Heart right ventricle (tissue), 16 donors: ENCODE results near the gene AMACR. TPM values are rescaled to one million over a fixed set of nuclear protein-coding genes. Genes with fewer than 3 reads are reported as not detected.

Experiments used
- ATAC-seq, 8 donors: fragments of 200-7000 bp; cut with Tn5 transposase; one replicate each; pipeline ENCODE4 v1.9.1; 2020; ENCODE audit warnings: mild to moderate bottlenecking in 8 of 8, moderate library complexity in 8 of 8, moderate number of reproducible peaks in 1 of 8
- DNase-seq, 2 donors: peaks; one replicate each; pipeline ENCODE4 v3.0.0-alpha.2; 2020
- H3K27ac ChIP-seq, 10 donors: fragments of 200-600 bp; sonication (generic) in 2 of 10; one replicate each; pipeline versions ENCODE4 v1.5.0 to v1.8.0; 2020 to 2022; ENCODE audit warnings: mild to moderate bottlenecking in 3 of 10
- H3K27me3 ChIP-seq, 7 donors: fragments of 200-600 bp; one replicate each; pipeline ENCODE4 v1.8.0; 2021 to 2022; ENCODE audit warnings: mild to moderate bottlenecking in 2 of 7
- H3K36me3 ChIP-seq, 9 donors: fragments of 200-600 bp; sonication (generic) in 1 of 9; one replicate each; pipeline versions ENCODE4 v1.5.0 to v1.8.0; 2020 to 2022; ENCODE audit warnings: mild to moderate bottlenecking in 2 of 9
- H3K4me1 ChIP-seq, 9 donors: fragments of 200-600 bp; sonication (generic) in 1 of 9; one replicate each; pipeline versions ENCODE4 v1.5.0 to v1.8.0; 2020 to 2022; ENCODE audit warnings: mild to moderate bottlenecking in 4 of 9
- H3K4me3 ChIP-seq, 10 donors: fragments of 200-600 bp; sonication (generic) in 2 of 10; one replicate each; pipeline versions ENCODE4 v1.5.0 to v1.8.0; 2020 to 2022; ENCODE audit warnings: mild to moderate bottlenecking in 7 of 10, moderate library complexity in 2 of 10
- H3K9me3 ChIP-seq, 11 donors: fragments of 200-600 bp in 10 of 11; sonication (generic) in 2 of 11; one replicate each; pipeline versions ENCODE4 v1.5.0 to v1.8.0; 2013 to 2022; ENCODE audit warnings: mild to moderate bottlenecking in 2 of 11, control low read depth in 1 of 11, moderate library complexity in 1 of 11
- WGBS, 2 donors: extraction: QIAGEN DNeasy Blood & Tissue Kit; methylation state at CpG; one replicate each; pipeline ENCODE4 v1.1.7; 2013; ENCODE audit warnings: inconsistent platforms in 1 of 2; 5-methylcytosine and 5-hydroxymethylcytosine counted together
- intact Hi-C, 10 donors: fragments of 100-400 bp; cut with DNase I; formaldehyde crosslinking; loops; one replicate each; pipeline versions ENCODE4 v1.11.1 to v1.14.2; 2022
- polyA plus RNA-seq, 2 donors: library from polyadenylated mRNA; stranded (reverse); fragments of 200-250 nt; gene quantifications; one replicate each; pipeline ENCODE4 v1.2.3, GENCODE V29; 2013
- total RNA-seq, 10 donors: library from RNA; stranded (reverse); fragmentation: NEBNext Ultra II Directional in 3 of 10; extraction: Animal tissue kit (Norgen Biotek cat#: 25700) in 3 of 10; gene quantifications; one replicate each; pipeline versions ENCODE4 v1.2.1 to v1.2.4, GENCODE V29; 2021 to 2023
- TF ChIP-seq, protein P1 (sequence below), 9 donors: fragments of 200-600 bp; sonication (generic) in 2 of 9; IDR thresholded peaks; one replicate each; pipeline versions ENCODE4 v1.5.0 to v1.8.0; 2021 to 2022; ENCODE audit warnings: antibody characterized with exemption in 9 of 9, mild to moderate bottlenecking in 5 of 9, moderate library complexity in 1 of 9
- donor health status: Arrhythmogenic right ventricular cardiomyopathy.
- donor health status: ischemic (EF 13 %, LVEDD 7.1; RV severe dilation, severe dysfunction).
- donor health status: healthy with polysubstance abuse.
- donor health status: DM: no; HTN: yes; CAD: no.
- donor health status: DM: no; HTN: no; CAD: no.
- donor health status: ischemic (EF 25% LVEDD 6.9; RV normal size, moderate dysfunction).
- donor health status: ischemic (EF 25% LVEDD 5.7; RV mildly dilated, moderate dysfunction).
- donor health status: healthy.
- donor health status: DM: yes; HTN: yes; CAD: no.
- donor health status: Ischemic cardiomyopathy.
- donor health status: ischemic (EF 35%, LVEDD 5.7; RV mildly dilated, moderate dysfunction).
- donor health status: nonischemic (EF 11% LVEDD 7.7; RV severe dilation, severe dysfunction).
- donor health status: DM: yes; HTN: yes; CAD: no.
- donor health status: PGD.
- donor health status: ischemic (EF 29% LVEDD 5.4; RV normal size, mild dysfunction).
- donor health status: nonischemic (EF 23%, LVEDD 6.1; RV moderate dilation, normal function).

The AMACR gene
- total and polyA plus RNA-seq, 12 donors, result 3.0 to 16.2 (median 8.8) TPM

- Histone ChIP-seq H3K4me1 (peaks cover 10 to 64% (median 35%) of the 10 kb centered on the region in 9 donors), H3K27ac (peak within 1 kb of the TSS in 3 of 10 donors; percentile 7 to 62 (median 51)), H3K27me3 (no peaks in the 10 kb centered on the region), H3K36me3 (no peaks in the 10 kb centered on the region), H3K9me3 (no peaks in the 10 kb centered on the region), H3K4me3 (no peak within 1 kb of the TSS)
- intact Hi-C loops, result no loop called here
- TF ChIP-seq, protein P1, sequence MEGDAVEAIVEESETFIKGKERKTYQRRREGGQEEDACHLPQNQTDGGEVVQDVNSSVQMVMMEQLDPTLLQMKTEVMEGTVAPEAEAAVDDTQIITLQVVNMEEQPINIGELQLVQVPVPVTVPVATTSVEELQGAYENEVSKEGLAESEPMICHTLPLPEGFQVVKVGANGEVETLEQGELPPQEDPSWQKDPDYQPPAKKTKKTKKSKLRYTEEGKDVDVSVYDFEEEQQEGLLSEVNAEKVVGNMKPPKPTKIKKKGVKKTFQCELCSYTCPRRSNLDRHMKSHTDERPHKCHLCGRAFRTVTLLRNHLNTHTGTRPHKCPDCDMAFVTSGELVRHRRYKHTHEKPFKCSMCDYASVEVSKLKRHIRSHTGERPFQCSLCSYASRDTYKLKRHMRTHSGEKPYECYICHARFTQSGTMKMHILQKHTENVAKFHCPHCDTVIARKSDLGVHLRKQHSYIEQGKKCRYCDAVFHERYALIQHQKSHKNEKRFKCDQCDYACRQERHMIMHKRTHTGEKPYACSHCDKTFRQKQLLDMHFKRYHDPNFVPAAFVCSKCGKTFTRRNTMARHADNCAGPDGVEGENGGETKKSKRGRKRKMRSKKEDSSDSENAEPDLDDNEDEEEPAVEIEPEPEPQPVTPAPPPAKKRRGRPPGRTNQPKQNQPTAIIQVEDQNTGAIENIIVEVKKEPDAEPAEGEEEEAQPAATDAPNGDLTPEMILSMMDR (IDR thresholded peaks at IDR 0.05), result no peak
- WGBS, 2 donors, result 48 to 50% methylated on average over 10 of the region's 10 CpGs
- ATAC-seq (peak in 5 of 8 donors; percentile 13 to 51 (median 29)), DNase-seq (no peak)
These were observed 35.4 kb upstream of the AMACR start, which contains the start of gene C1QTNF3 for GRCh38 chr5:34043099-34043876. C1QTNF3 (minus strand) TSS chr5:34043213; CDS start chr5:34043125, 88 bp downstream.

DNA sequence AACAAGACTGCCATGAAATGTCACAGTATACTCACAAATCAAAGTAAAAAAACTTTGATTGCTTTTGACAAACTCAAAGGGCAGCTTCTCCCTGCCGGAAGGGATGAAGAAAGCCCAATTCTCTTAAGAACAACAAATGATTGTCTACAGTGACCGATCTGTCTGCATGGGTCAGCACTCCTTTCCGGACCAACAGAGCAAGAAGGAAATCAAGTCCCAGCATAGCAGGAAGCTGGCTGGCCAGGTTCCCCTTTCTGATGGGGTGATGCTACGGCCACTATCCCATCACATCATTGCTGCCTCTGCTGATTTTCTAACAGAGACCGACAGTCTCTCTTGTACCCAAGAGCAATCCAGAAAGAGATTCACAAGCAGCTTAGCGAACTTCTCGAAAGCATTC is 34.5 kb upstream of the AMACR start:
- ATAC-seq, result peak in 7 of 8 donors; percentile 38 to 77 (median 61)
- peak in 1 of 2 donors; percentile 16 for DNase-seq
- TF ChIP-seq, protein P1 (IDR thresholded peaks at IDR 0.05), result no peak
- H3K9me3 ChIP-seq, result no peaks in the 10 kb centered on the region
- H3K4me1 ChIP-seq, result peaks cover 10 to 57% (median 35%) of the 10 kb centered on the region in 9 donors
- no peaks in the 10 kb centered on the region for H3K36me3 ChIP-seq
- H3K4me3 ChIP-seq, result no peak overlapping the region
- WGBS, 2 donors, result 67 to 68% methylated on average over 7 of the region's 7 CpGs
- peak overlapping the region in 3 of 10 donors; percentile 5 to 62 (median 16) for H3K27ac ChIP-seq
- intact Hi-C loops, result no loop called here
- H3K27me3 ChIP-seq, result no peaks in the 10 kb centered on the region

- peaks cover 10 to 54% (median 35%) of the 10 kb centered on the region in 9 donors for H3K4me1 ChIP-seq
- ATAC-seq, result no peak
- TF ChIP-seq, protein P1 (IDR thresholded peaks at IDR 0.05), result no peak
These were observed 33.6 kb upstream of the AMACR start for GRCh38 chr5:34041247-34041972.

GRCh38 chr5:34040472-34040871 is 32.6 kb upstream of the AMACR start:
- Histone ChIP-seq H3K4me3 (no peak overlapping the region), H3K27ac (no peak overlapping the region), H3K36me3 (peaks cover 0 to under 1% (median 0%) of the 10 kb centered on the region in 9 donors), H3K4me1 (peaks cover 10 to 52% (median 34%) of the 10 kb centered on the region in 9 donors), H3K27me3 (no peaks in the 10 kb centered on the region), H3K9me3 (no peaks in the 10 kb centered on the region)
- DNase-seq (no peak), ATAC-seq (no peak)
- 80 to 93% methylated on average over 3 of the region's 3 CpGs for WGBS, 2 donors
- TF ChIP-seq, protein P1 (IDR thresholded peaks at IDR 0.05), result no peak
- intact Hi-C loops, result no loop called here

More at GRCh38 chr5:34041247-34041972, 33.6 kb upstream of the AMACR start:
- Histone ChIP-seq H3K27ac (peak overlapping the region in 1 of 10 donors; percentile 31), H3K36me3 (no peaks in the 10 kb centered on the region), H3K9me3 (no peaks in the 10 kb centered on the region), H3K4me3 (no peak overlapping the region), H3K27me3 (no peaks in the 10 kb centered on the region)
- 86% methylated on average over 1 of the region's 1 CpG for WGBS, 2 donors
- no peak for DNase-seq
- intact Hi-C loops, result no loop called here
